ENCODE results near the gene FNDC3B.

DNA sequence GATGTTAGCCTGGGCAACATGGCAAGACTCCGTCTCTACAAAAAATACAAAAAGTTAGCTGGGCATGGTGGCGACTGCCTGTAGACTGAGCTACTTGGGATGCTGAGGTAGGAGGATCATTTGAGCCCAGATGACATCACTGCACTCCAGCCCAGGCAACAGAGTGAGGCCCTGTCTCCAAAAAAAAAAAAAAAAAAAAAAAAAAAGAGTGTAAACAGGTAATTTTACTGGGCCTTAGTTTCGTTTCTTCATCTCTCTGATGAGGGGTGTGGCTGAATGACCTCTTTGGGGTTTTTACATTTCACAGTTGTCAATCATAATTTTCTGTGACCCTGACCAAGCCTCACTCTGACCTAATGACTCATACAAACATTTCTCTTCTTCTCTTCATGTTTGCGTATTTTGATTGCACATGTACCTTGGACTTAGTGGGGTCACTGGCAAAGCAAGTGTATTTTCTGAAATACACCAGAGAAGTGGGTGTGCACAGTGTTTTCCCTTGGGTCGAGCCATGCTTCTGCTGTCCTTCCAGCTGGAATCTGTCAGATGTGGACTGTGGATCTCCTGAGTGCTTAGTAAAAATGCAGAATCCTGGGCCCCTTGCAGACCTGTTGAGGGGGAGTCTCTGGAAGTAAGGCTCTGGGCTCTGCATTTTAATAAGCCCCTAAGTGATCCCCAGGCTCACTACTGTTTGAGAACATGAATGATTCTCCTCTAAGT lies 140.5 kb downstream of the FNDC3B start:
- TF ChIP-seq, protein P1, sequence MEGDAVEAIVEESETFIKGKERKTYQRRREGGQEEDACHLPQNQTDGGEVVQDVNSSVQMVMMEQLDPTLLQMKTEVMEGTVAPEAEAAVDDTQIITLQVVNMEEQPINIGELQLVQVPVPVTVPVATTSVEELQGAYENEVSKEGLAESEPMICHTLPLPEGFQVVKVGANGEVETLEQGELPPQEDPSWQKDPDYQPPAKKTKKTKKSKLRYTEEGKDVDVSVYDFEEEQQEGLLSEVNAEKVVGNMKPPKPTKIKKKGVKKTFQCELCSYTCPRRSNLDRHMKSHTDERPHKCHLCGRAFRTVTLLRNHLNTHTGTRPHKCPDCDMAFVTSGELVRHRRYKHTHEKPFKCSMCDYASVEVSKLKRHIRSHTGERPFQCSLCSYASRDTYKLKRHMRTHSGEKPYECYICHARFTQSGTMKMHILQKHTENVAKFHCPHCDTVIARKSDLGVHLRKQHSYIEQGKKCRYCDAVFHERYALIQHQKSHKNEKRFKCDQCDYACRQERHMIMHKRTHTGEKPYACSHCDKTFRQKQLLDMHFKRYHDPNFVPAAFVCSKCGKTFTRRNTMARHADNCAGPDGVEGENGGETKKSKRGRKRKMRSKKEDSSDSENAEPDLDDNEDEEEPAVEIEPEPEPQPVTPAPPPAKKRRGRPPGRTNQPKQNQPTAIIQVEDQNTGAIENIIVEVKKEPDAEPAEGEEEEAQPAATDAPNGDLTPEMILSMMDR (IDR thresholded peaks at IDR 0.05) = no peak
- no peak for TF ChIP-seq EP300 (IDR thresholded peaks at IDR 0.05)
